ENCODE results near the gene INSL3.

- TF ChIP-seq POLR2AphosphoS5 (IDR thresholded peaks at IDR 0.05; ENCODE audit: low read depth, low read length), result no peak
- TF ChIP-seq POLR2A (IDR thresholded peaks at IDR 0.05; ENCODE audit: low read depth, low read length), result no peak
These were observed at the start of gene INSL3 for GRCh38 chr19:17821190-17821589.
